Head of caudate nucleus (tissue), 42 donors: ENCODE measurements around the gene FBXO17.
"Not testable (repeated sequence)": the region's sequence is repeated elsewhere in the genome, so short reads cannot be mapped to it uniquely, and the experiment has no call there.

Source experiments
- DNase-seq, 42 donors: peaks; one replicate each; pipeline versions ENCODE4 v3.0.0 to v3.0.0-alpha.2; 2020 to 2021; ENCODE audit warnings: mixed read lengths in 7 of 42
- intact Hi-C: fragments of 100-400 bp; cut with DNase I; formaldehyde crosslinking; loops from one replicate; pipeline ENCODE4 v1.15.0; 2022

FBXO17 gene, protein sequence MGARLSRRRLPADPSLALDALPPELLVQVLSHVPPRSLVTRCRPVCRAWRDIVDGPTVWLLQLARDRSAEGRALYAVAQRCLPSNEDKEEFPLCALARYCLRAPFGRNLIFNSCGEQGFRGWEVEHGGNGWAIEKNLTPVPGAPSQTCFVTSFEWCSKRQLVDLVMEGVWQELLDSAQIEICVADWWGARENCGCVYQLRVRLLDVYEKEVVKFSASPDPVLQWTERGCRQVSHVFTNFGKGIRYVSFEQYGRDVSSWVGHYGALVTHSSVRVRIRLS

DNA sequence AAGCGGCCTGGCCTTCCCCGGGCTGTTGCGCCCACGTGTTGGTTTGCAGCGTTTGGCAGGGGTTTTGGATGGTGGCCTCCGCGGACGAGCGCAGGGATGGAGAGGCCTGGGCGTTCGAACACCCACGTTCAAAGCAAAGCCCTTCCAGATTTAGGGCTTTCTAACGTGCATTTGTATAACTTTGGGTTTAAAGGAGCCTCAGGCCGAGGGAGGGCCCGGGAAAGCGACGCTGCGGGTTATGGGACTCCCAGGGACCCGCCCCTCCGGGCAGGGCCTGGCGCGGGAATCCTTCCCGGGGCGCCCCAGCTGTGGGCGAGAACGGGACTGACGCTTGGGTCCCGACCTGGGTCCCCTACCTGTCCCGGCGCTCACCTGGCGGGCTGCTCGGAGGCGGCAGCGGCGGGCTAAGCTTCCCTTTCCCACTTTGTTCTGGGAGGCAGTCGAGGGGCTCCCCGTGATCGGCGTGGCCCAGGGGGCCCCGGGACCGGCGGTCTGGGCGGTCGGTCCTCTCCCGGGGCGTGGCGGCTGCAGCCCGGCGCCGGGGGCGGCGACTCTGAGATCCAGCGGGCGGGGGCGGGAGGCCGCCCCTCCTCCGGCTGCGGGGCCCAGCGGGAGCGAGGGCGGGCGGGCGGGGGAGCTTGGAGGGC lies at the start of gene FBXO17:
Gene FBXO17, minus strand, starts transcription at position 529 of the 647 bp plus-strand sequence. CDS start 25,423 bp downstream, outside the sequence.
- intact Hi-C loops, result no loop called here
- peak in 39 of 42 donors; percentile 17 to 71 (median 42) for DNase-seq

DNA sequence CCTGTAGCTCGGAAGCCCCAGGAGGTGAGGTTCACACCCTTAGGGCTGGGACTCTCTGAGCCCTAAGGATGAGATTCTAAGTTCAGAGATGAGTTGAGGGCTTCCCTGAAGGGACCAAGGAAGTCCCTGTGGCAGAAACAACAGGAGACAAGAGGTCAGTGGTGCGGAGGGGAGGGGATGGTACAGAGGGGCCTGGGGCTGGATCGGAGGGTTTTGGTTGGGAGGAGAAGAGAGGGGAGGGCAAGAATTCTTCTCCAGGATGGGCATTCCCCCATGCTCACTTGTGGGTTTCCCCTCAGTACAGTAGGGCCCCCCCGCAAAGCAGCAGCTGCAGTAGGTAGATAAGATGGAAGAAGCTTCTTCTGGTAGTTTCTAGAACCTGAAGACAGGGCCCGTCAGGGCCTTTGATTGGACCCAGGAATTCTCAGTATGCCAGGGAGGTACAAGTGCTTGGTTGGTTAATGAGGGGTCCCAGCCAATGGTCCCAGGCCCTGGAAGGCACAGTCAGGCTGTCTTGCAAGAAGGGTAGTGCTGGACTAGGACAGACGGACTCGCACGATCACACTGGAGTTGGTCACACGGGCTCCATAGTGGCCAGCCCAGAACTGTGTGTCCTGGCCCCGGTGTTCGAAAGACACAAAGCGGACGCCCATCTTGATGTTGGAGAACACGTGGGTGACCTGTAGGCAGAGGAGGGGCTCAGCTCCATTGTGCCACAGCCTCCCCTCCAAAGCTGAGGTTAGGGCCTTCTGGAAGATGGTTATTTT lies 49.5 kb upstream of the FBXO17 start:
- intact Hi-C loops, result no loop called here
- DNase-seq, result no peak

DNA sequence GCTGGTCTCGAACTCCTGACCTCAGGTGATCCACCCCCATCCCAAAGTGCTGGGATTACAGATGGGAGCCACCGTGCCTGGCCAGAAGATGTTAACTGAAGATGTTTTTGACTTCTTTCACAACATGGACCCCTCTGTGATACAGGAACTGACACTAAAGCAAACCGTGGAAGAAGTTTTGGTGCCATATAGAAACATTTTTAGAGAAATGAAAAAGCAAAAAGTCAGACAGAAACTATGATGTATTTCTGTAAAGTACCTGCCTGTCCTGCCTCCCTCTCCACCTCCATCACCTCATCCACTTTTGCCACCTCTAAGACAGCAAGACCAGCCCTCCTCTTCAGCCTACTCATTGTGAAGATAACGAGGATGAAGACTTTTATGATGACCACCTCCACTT lies 45.5 kb upstream of the FBXO17 start:
- DNase-seq, result no peak
- intact Hi-C loops, result no loop called here

DNA sequence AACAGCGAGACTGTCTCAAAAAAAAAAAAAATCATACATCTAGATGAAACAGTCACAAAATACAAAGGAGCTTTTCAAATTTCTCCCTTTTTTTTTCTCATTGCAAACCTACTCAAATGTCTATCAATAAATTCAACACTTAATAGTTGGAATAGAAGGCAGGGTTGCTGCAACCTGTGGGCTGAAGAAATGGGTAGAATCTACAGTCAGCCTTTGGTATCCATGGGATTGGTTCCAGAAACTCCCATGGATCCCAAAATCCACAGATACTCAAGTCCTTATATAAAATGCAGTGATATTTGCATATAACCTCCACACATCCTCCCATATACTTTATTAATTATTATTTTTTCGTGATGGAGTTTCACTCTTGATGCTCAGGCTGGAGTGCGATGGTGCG lies 42.1 kb upstream of the FBXO17 start:
- peak in 9 of 42 donors; percentile 8 to 57 (median 21) for DNase-seq
- intact Hi-C loops, result no loop called here

DNA sequence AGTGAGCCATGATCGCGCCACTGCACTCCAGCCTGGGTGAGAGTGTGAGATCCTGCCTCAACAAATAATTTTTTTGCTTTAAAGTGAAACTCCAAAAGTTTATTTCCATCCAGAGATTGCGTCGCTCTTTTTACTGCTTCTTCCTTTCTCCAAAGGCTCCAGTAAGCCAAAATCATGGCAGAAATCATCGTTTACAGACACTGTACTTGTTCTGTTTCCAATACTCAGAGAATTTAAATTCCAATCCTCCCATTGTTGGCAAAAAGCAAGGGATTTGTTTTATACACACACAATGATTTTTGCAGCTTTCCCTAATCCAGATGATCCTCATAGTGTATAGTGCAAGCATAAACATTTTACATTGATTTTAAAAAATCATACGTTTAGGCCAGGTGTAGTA lies 41.5 kb upstream of the FBXO17 start:
- DNase-seq, result no peak
- intact Hi-C loops, result no loop called here

DNA sequence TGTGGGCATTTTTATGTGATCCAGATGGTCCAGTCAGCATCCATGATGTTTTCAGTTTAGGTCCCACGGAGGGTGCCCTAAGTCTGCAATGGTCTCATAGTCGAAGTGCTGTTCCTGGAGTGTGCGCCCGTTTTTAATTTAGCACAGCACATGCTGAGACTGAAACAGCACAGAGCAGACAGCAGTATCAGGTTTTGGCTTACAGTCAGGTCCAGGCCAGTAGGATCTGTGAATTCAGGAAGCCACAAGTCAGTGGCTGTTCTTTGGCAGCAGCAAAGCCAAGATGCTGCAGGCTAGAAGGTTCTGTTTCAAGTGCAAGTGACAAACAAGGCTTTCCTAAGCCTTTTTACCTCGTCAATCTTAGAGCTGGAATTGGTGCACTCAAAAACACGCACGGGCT lies 38.5 kb upstream of the FBXO17 start:
- no peak for DNase-seq
- intact Hi-C loops, result no loop called here

DNA sequence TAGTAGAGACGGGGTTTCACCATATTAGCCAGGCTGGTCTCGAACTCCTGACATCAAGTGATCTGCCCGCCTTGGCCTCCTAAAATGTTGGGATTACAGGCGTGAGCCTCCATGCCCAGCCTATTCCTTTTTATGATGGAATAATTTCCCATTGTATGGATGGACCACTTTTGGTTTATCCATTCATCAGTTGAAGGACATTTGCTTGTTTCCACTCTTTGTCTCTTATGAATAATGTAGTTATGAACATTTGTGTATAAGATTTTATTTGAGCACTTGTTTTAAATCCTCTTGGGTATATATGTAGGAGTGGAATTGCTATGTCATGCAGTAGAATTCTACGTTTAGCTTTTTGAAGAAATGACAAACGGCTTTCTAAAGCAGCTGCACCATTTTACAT lies 33.5 kb upstream of the FBXO17 start:
- intact Hi-C loops, result no loop called here
- no peak for DNase-seq

DNA sequence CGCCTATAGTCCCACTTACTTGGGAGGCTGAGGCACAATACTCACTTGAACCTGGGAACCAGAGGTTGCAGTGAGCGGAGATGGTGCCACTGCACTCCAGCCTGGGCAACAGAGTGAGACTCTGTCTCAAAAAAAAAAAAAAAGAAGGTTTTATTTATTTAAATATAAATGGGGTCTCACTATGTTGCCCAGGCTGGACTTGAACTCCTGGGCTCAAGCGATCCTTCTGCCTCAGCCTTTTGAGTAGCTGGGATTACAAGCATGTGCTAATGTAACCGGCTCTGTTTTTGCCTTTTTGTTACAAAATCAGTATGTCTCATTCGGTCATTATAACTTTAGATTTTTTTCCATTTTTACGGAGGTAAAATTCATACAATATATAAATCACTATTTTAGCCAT lies 32.6 kb upstream of the FBXO17 start:
- intact Hi-C loops, result no loop called here
- DNase-seq, result no peak

DNA sequence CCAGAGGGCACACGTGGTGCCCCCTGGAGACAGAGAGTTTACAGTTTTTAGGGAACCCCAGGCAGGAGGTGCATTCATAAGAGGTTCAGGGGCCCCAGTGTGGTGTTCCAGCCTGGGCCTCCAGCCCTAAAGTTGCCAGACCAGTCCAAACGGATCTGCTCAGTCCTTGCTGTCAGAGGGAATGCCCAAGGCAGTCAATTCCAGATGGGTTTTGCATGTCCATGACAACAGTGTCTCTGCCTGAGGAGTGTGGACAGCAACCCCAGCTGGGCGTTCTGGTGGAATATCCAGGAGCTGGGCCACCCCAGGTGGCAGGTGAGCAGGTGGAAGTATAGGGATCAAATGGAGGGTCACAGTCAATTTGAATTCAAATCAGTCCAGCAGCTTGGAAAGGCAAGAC lies 31.6 kb upstream of the FBXO17 start:
- intact Hi-C loops, result no loop called here
- no peak for DNase-seq

DNA sequence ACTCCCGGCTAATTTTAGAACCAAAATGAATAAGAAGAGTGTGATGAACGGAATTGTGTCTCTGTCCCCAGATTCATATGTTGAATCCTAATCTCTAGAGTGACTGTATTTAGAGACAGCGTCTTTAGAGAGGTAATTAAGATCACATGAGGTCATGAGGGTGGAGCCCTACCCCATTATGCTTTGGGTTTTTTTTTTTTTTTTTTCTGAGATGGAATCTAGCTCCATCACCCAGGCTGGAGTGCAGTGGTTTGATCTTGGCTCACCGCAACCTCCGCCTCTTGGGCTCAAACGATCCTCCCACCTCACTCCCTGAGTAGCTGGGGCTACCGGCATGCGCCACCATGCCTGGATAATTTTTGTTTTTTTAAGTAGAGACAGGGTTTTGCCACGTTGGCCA lies 28.9 kb upstream of the FBXO17 start:
- DNase-seq, result no peak
- intact Hi-C loops, result no loop called here

DNA sequence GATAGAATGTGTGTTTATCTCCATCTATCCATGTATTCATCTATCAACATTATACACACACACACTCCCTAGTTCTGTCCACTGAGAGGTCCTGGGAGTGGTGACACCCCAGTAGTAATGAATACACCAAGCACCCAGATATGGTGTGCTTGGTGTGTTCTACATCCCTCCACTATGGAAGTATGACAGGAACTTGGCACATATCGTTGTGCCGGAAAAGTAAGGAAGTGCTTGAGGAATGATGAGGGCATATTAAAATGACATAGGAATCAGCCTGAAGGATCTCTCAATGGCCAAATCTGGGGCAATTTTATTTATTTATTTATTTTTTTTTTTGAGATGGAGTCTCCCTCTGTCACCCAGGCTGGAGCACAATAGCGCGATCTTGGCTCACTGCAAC lies 28.3 kb upstream of the FBXO17 start:
- no peak for DNase-seq
- intact Hi-C loops, result no loop called here

DNA sequence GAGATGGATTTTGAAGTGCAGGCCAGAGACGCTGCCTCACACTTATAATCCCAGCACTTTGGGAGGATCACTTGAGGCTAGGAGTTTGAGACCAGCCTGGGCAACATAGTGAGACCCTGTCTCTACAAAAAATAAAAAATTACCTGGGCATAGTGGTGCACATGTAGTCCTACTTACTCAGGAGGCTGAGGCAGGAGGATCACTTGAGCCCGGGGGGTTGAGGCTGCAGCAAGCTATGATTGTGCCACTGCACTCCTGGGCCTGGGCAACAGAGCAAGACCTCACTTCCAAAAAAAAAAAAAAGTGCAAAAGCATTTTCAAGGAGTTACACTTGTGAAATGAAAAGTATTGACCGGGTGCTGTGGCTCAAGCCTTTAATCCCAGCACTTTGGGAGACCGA lies 27.6 kb upstream of the FBXO17 start:
- no peak for DNase-seq
- intact Hi-C loops, result no loop called here

DNA sequence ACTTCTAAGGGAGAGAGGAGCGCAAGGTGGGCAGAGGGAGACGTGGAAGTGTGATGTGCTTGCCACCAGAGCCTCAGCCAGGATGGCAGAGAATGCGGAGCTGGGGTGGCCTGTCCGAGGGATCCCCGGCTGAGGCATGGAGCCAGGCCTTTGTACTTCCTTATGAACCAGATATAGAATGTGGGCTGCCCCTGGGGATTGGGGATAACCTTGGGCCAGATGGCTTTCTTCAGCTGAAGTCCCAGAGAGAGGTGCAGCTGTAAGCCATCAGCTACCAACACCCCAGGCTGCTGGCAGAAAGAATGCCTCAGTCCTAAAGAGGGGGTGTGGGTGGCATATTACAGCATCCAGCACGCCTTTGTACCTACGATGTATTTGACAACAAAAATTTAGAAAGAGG lies 25.5 kb upstream of the FBXO17 start:
- intact Hi-C loops, result no loop called here
- no peak for DNase-seq

DNA sequence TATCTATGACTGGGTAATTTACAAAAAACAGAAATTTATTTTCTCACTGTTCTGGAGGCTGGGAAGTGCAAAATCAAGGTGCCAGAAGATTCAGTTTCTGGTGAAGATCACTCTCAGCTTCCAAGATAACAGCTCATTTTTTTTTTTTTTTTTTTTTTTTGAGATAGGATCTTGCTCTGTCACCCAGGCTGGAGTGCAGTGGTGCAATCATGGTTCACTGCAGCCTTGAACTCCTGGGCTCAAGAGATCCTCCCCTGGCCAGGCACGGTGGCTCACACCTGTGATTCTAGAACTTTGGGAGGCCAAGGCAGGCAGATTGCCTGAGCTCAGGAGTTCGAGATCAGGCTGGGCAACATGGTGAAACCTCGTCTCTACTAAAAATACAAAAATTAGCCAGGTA lies 22.0 kb upstream of the FBXO17 start:
- DNase-seq, result not testable (repeated sequence)

DNA sequence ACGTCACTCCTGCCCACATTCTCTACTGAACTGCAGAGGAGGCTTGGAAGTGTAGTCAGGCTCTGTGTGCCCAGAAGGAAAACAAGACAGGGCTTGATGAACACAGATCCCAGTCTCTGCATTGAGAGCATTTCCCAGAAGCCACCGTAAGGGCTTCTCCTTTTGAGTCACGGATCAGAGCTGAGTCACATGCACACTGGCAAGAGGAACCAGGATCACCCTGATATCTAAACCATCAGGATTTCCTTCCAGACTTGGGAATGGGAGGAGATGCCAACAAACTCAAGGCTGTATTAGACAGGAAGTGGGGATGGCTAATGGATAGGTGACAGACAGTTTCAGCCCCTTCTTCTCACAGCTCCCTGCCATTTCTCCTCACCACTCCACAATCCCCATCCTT lies 17.7 kb upstream of the FBXO17 start:
- intact Hi-C loops, result no loop called here
- DNase-seq, result no peak

More for the DNA sequence above, 22.0 kb upstream of the FBXO17 start:
- intact Hi-C loops, result not testable (repeated sequence)

DNA sequence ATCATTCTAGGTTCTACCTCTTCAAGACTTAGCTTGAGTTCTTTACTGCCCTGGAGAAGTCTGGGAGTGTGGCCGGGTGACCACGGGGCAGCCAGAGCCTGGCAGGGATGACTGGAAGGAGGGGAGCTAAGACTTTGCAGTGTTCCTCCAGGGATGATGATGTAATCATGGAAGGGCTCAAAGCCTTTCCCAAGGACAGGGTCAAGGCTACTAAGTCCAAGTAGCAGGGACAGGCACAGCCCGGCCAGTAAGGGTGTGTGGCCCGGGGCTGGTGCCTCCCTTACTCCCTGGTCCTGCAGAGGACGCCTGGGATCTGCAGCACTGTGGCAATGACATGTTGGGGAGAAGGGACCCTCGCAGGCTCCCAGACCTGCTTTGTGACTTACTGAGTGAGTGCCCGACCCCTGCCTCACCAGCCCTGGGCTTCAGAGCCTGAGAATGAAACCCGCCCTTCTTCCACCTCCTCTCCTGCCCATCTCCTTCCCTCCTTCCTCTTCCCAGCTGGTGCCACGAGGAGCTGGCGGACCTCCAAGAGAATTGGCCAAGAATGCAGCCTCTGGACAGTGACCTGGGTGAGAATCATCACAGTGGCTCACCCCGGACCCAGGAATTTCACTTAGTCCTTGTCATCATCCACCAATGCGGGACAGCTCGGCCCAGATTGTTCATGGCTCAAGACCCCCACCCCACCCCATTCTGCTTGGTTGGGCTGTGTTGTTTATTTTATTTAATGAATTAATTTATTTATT lies 15.6 kb upstream of the FBXO17 start:
- DNase-seq, result no peak
- intact Hi-C loops, result no loop called here

DNA sequence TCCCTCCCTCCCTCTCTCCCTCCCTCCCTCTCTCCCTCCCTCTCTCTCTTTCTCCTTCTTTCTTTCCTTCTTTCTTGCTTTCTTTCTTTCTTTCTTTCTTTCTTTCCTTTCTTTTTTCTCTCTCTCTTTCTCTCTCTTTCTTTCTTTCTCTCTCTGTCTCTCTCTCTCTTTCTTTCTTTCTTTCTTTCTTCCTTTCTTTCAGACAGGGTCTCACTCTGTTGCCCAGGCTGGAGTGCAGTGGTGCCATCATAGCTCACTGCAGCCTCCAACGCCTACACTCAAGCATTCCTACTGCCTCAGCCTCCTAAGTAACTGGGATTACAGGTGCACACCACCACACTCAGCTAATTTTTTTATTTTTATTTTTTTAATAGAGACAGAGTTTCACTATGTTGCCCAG lies 14.1 kb upstream of the FBXO17 start:
- DNase-seq, intact Hi-C loops: not testable (repeated sequence)

DNA sequence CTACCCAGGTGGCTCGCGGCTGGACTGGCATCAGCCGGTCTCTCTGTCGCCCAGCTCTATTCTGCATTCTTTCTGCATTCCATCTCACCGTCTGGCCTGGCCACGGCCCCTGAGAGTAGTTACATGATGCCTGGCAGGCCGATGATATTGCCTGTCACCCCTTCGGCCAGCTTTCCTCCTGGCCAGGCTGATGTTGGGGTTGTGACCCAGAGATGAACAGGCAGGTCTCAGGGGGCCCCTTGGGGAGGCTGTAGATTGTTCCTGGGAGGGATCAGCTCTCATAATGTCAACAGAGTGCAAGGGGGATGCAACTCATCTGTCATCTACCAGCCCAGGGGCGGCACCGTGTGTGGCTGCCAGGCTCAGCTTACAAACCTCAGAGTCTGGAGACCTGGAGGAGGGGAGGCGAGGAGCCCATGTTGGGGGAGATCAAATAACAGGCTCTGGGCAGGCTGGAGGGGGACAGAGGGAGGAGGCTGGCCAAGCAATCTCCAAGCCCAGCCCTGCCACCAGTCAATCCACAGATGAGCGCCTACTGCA lies 13.6 kb upstream of the FBXO17 start:
- no peak for DNase-seq
- intact Hi-C loops, result no loop called here

DNA sequence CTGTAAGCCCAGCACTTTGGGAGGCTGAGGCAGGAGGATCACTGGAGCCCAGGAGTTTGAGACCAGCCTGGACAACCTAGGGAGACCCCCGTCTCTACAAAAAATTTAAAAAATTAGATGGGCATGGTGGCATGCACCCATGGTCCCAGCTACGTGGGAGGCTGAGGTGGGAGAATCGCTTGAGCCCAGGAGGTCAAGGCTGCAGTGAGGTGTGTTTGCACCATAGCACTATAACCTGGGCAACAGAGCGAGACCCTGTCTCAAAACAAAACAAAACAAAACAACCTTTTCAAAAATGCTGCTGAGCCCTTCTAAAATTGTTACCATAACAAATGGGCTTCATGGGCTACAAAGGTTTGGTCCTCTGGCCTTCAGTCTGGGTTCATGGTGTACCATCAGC lies 13.1 kb upstream of the FBXO17 start:
- not testable (repeated sequence) for DNase-seq

More for the DNA sequence above, 13.1 kb upstream of the FBXO17 start:
- intact Hi-C loops, result not testable (repeated sequence)
